ENCODE measurements around the gene CCDC85C. TPM values are rescaled to one million over a fixed set of nuclear protein-coding genes. Genes with fewer than 3 reads are reported as not detected.

The CCDC85C gene
- total and polyA plus RNA-seq, 2 of the 8 experiments (the other 6 are each of a cell fraction or from before 2014, with no cell fraction given) = 16.8 to 35.8 TPM

- TF ChIP-seq JUND (IDR thresholded peaks at IDR 0.05; ENCODE audit: low read length) = no peak
- no peak for TF ChIP-seq BCL11A (IDR thresholded peaks at IDR 0.05; ENCODE audit: low read depth in 2 of 2, low read length in 2 of 2)
- no peak for TF ChIP-seq CHD1 (IDR thresholded peaks at IDR 0.05; ENCODE audit: low read depth, low read length)
- TF ChIP-seq HDAC2 (IDR thresholded peaks at IDR 0.05; ENCODE audit: borderline replicate concordance in 1 of 2, low read depth in 2 of 2, low read length in 2 of 2) = no peak
Measured at GRCh38 chr14:99481745-99482099, 122.3 kb downstream of the CCDC85C start (continued).

All from H1 (cell line).